Activated CD8-positive, alpha-beta T cell treated with anti-CD3 and anti-CD28 coated beads for 36 hours (primary cell): ENCODE results near the gene NLK. TPM values are rescaled to one million over a fixed set of nuclear protein-coding genes. Genes with fewer than 3 reads are reported as not detected.
"Not testable (repeated sequence)": the region's sequence is repeated elsewhere in the genome, so short reads cannot be mapped to it uniquely, and the experiment has no call there.

Experiments used
- ATAC-seq: fragments of 200-7000 bp; cut with Tn5 transposase; one replicate; pipeline ENCODE4 v1.10.0; 2021; ENCODE audit warnings: mild to moderate bottlenecking, moderate library complexity
- CTCF ChIA-PET: fragments of 350-600 bp; sonication (Branson Sonifier 250); formaldehyde crosslinking; loops from one replicate; lab custom pipeline; 2021; ENCODE audit warnings: antibody characterized with exemption; lab: Charles Lee
- POLR2A ChIA-PET: fragments of 350-600 bp; sonication (Branson Sonifier 250); formaldehyde crosslinking; loops from one replicate; lab custom pipeline; 2021; ENCODE audit warnings: antibody characterized with exemption; lab: Charles Lee
- DNase-seq: peaks from one replicate; pipeline ENCODE4 v3.0.0-alpha.2; 2020
- H3K27ac Mint-ChIP-seq: one replicate; pipeline ENCODE4 v1.8.0; 2021; ENCODE audit warnings: mild to moderate bottlenecking, mixed read lengths
- H3K27me3 Mint-ChIP-seq: one replicate; pipeline ENCODE4 v1.8.0; 2021; ENCODE audit warnings: mixed read lengths
- H3K36me3 Mint-ChIP-seq: one replicate; pipeline ENCODE4 v1.8.0; 2021; ENCODE audit warnings: low read depth, mixed read lengths
- H3K4me1 Mint-ChIP-seq: one replicate; pipeline ENCODE4 v1.8.0; 2021; ENCODE audit warnings: low read depth, mixed read lengths
- H3K4me3 Mint-ChIP-seq: one replicate; pipeline ENCODE4 v1.8.0; 2021; ENCODE audit warnings: mild to moderate bottlenecking, moderate library complexity, mixed read lengths
- H3K9me3 Mint-ChIP-seq: one replicate; pipeline ENCODE4 v1.8.0; 2021; ENCODE audit warnings: mixed read lengths
- CTCF ChIP-seq: fragments of 200-600 bp; IDR thresholded peaks from one replicate; pipeline ENCODE4 v1.8.0; 2022; ENCODE audit warnings: antibody characterized with exemption, mild to moderate bottlenecking
- intact Hi-C: fragments of 100-400 bp; cut with micrococcal nuclease; formaldehyde crosslinking; loops from one replicate; pipeline ENCODE4 v1.10.0; 2022
- total RNA-seq, 2 experiments: library from RNA; stranded (reverse); gene quantifications; one replicate each; pipeline ENCODE4 v1.2.3, GENCODE V29; 2021

Gene NLK
- total RNA-seq, 2 experiments from 2014 or later, result 7.3 to 7.8 TPM

GRCh38 chr17:28239271-28239624, 196.8 kb downstream of the NLK start:
- ChIA-PET CTCF (interaction anchor here (2.4 kb wide), 1 partner anchor 12 kb away, joined by 13 read pairs; no protein-coding TSS in a partner anchor), POLR2A (no interaction called here)
- Mint-ChIP-seq H3K4me3 (no peak overlapping the region), H3K36me3 (no peaks in the 10 kb centered on the region), H3K4me1 (no peaks in the 10 kb centered on the region), H3K27ac (no peak overlapping the region), H3K9me3 (no peaks in the 10 kb centered on the region), H3K27me3 (peaks cover 1% of the 10 kb centered on the region)
- TF ChIP-seq CTCF, result no peak
- ATAC-seq (no peak), DNase-seq (no peak)
- intact Hi-C loops, result no loop called here

GRCh38 chr17:28240688-28241340, 198.3 kb downstream of the NLK start:
- H3K27ac Mint-ChIP-seq, result no peak overlapping the region
- CTCF ChIA-PET, result interaction anchor here (0.6 to 2.4 kb wide), 2 partner anchors 11 to 69 kb away, joined by 3 to 13 read pairs; no protein-coding TSS in a partner anchor
- intact Hi-C loops, result no loop called here

GRCh38 chr17:28242791-28243190, 200.3 kb downstream of the NLK start:
- no peak for TF ChIP-seq CTCF
- ATAC-seq, result no peak
- intact Hi-C loops, result no loop called here
- DNase-seq, result no peak
- H3K36me3 Mint-ChIP-seq, result no peaks in the 10 kb centered on the region
- ChIA-PET POLR2A (no interaction called here), CTCF (no interaction called here)
- no peak overlapping the region for H3K27ac Mint-ChIP-seq
- H3K27me3 Mint-ChIP-seq, result peaks cover 1% of the 10 kb centered on the region
- H3K9me3 Mint-ChIP-seq, result no peaks in the 10 kb centered on the region
- no peak overlapping the region for H3K4me3 Mint-ChIP-seq
- H3K4me1 Mint-ChIP-seq, result no peaks in the 10 kb centered on the region

More at GRCh38 chr17:28240688-28241340, 198.3 kb downstream of the NLK start:
- no peak overlapping the region for H3K4me3 Mint-ChIP-seq
- peaks cover 1% of the 10 kb centered on the region for H3K27me3 Mint-ChIP-seq
- H3K36me3 Mint-ChIP-seq, result no peaks in the 10 kb centered on the region
- no peaks in the 10 kb centered on the region for H3K9me3 Mint-ChIP-seq
- POLR2A ChIA-PET, result no interaction called here
- ATAC-seq, result no peak
- no peak for TF ChIP-seq CTCF
- no peak for DNase-seq
- no peaks in the 10 kb centered on the region for H3K4me1 Mint-ChIP-seq

- H3K36me3 Mint-ChIP-seq, CTCF ChIA-PET, H3K4me1 Mint-ChIP-seq, DNase-seq, H3K4me3 Mint-ChIP-seq, intact Hi-C loops, POLR2A ChIA-PET, H3K9me3 Mint-ChIP-seq, H3K27me3 Mint-ChIP-seq, H3K27ac Mint-ChIP-seq, ATAC-seq: not testable (repeated sequence)
Observed at GRCh38 chr17:28243268-28243667, 200.8 kb downstream of the NLK start.

DNA sequence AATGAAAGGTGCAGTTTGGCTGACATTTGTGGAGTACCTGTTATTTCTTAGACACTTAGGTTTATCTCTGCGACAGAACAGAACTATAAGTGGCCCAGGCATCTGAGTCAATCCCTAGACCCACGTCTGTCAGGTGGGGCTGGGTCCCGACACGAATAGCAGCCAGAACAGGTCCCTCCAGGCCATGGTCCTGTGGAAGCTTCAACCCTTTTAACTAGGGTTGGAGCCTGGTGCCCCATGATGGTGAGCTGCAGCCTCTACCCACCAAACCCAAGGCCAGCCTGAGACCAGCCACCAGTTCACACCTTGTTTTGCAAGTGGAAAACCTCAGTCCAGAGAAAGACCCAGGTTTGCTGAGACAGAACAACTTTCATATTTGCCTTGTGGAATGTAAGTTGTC, 202.0 kb downstream of the NLK start:
- DNase-seq (no peak), ATAC-seq (no peak)
- Mint-ChIP-seq H3K9me3 (no peaks in the 10 kb centered on the region), H3K36me3 (no peaks in the 10 kb centered on the region), H3K4me1 (no peaks in the 10 kb centered on the region), H3K4me3 (no peak overlapping the region), H3K27me3 (peaks cover 3% of the 10 kb centered on the region), H3K27ac (no peak overlapping the region)
- no peak for TF ChIP-seq CTCF
- intact Hi-C loops, result no loop called here
- ChIA-PET CTCF (interaction anchor here (1.8 kb wide), 1 partner anchor 11 kb away, joined by 12 read pairs; no protein-coding TSS in a partner anchor), POLR2A (no interaction called here)

Other genes starting within 250 kb of the NLK start
- not detected for gene NOS2, start 242.1 kb upstream of the NLK start, total RNA-seq
- 1 to 10 TPM; 3.1 to 3.5 TPM for gene LYRM9, start 149.3 kb upstream of the NLK start, total RNA-seq